Glomerular visceral epithelial cell (primary cell): ENCODE results near the gene CZIB.
A peak's percentile ranks its signal among the peaks of the same experiment; 100 is the strongest.
"Not testable (repeated sequence)": the region's sequence is repeated elsewhere in the genome, so short reads cannot be mapped to it uniquely, and the experiment has no call there.

ENCODE experiments used
- DNase-seq: peaks from one replicate; pipeline ENCODE4 v3.0.0-alpha.2; 2016; ENCODE audit errors: extremely low spot score

The CZIB gene

GRCh38 chr1:53189061-53189460 is 31.4 kb downstream of the CZIB start:
- no peak for DNase-seq

- no peak for DNase-seq
Observed at GRCh38 chr1:53188099-53188498, 32.3 kb downstream of the CZIB start.

- DNase-seq = no peak
Observed at GRCh38 chr1:53187401-53187800, 33.0 kb downstream of the CZIB start.

- no peak for DNase-seq
Observed at GRCh38 chr1:53186533-53186932, 33.9 kb downstream of the CZIB start.

- not testable (repeated sequence) for DNase-seq
Observed at GRCh38 chr1:53185955-53186297, 34.5 kb downstream of the CZIB start.

GRCh38 chr1:53183095-53183990 is 37.1 kb downstream of the CZIB start:
- no peak for DNase-seq

GRCh38 chr1:53182716-53183094 is 37.7 kb downstream of the CZIB start:
- DNase-seq = no peak

GRCh38 chr1:53182111-53182593 is 38.3 kb downstream of the CZIB start:
- peak; percentile 79 for DNase-seq

GRCh38 chr1:53180951-53181350 is 39.5 kb downstream of the CZIB start:
- no peak for DNase-seq

- no peak for DNase-seq
Observed at GRCh38 chr1:53180226-53180625, 40.2 kb downstream of the CZIB start.

- no peak for DNase-seq
Observed at GRCh38 chr1:53176452-53177208, 43.8 kb downstream of the CZIB start.

GRCh38 chr1:53174971-53175913 is 45.2 kb downstream of the CZIB start:
- no peak for DNase-seq

- peak; percentile 38 for DNase-seq
Observed at GRCh38 chr1:53172426-53173128, 47.9 kb downstream of the CZIB start.

GRCh38 chr1:53166912-53167311 is 53.5 kb downstream of the CZIB start:
- no peak for DNase-seq

- no peak for DNase-seq
Observed at GRCh38 chr1:53166366-53166765, 54.1 kb downstream of the CZIB start.

GRCh38 chr1:53165408-53165961 is 54.9 kb downstream of the CZIB start:
- DNase-seq = no peak
